HepG2 (cell line): ENCODE data around the gene TMEM63C. TPM values are rescaled to one million over a fixed set of nuclear protein-coding genes. Genes with fewer than 3 reads are reported as not detected.

Experiments
- JUNB ChIP-seq: sonication (generic); formaldehyde crosslinking; IDR thresholded peaks from 2 replicates; pipeline ENCODE4 v1.8.0; 2022; ENCODE audit warnings: missing genetic modification reagents, mild to moderate bottlenecking, borderline replicate concordance
- RFXAP ChIP-seq: sonication (generic); formaldehyde crosslinking; IDR thresholded peaks from 2 replicates; pipeline ENCODE4 v1.4.0; 2020; ENCODE audit warnings: missing genetic modification reagents, borderline replicate concordance
- SP1 ChIP-seq, 2 experiments: fragments of 450-650 bp in 1 of 2; sonication (generic) in 1 of 2; formaldehyde crosslinking in 1 of 2; IDR thresholded peaks; 2 replicates each; pipeline versions ENCODE4 v1.4.0 to v1.6.1; 2016 to 2020; ENCODE audit warnings: missing genetic modification reagents in 1 of 2
- SP4 ChIP-seq: sonication (generic); formaldehyde crosslinking; IDR thresholded peaks from 2 replicates; pipeline ENCODE4 v1.8.1; 2023; ENCODE audit warnings: mild to moderate bottlenecking, missing genetic modification reagents
- THAP9 ChIP-seq: sonication (generic); formaldehyde crosslinking; IDR thresholded peaks from 2 replicates; pipeline ENCODE4; 2020; ENCODE audit warnings: missing genetic modification reagents, mild to moderate bottlenecking, borderline replicate concordance
- ZBTB40 ChIP-seq, 2 experiments: fragments of 450-650 bp in 1 of 2; sonication (generic) in 1 of 2; formaldehyde crosslinking in 1 of 2; IDR thresholded peaks; 2 replicates each; pipeline versions ENCODE4 v1.6.1 to v1.8.0; 2016 to 2022; ENCODE audit warnings: antibody characterized with exemption in 1 of 2, mild to moderate bottlenecking in 1 of 2, missing genetic modification reagents in 1 of 2
- ZNF138 ChIP-seq: sonication (generic); formaldehyde crosslinking; IDR thresholded peaks from 2 replicates; pipeline ENCODE4 v1.5.0; 2020; ENCODE audit warnings: mild to moderate bottlenecking, low read depth, missing genetic modification reagents
- ZNF232 ChIP-seq: sonication (generic); formaldehyde crosslinking; IDR thresholded peaks from 2 replicates; pipeline ENCODE4 v1.4.0; 2020; ENCODE audit warnings: missing genetic modification reagents, borderline replicate concordance
- ZNF430 ChIP-seq: sonication (generic); formaldehyde crosslinking; IDR thresholded peaks from 2 replicates; pipeline ENCODE4 v1.9.0; 2021; ENCODE audit warnings: mild to moderate bottlenecking, missing genetic modification reagents
- ZNF644 ChIP-seq: IDR thresholded peaks from 2 replicates; pipeline ENCODE4 v1.6.1; 2016; ENCODE audit warnings: low read depth
- ZNF672 ChIP-seq: sonication (generic); formaldehyde crosslinking; IDR thresholded peaks from 2 replicates; pipeline ENCODE4 v1.8.1; 2022; ENCODE audit warnings: missing genetic modification reagents
- polyA plus RNA-seq, 8 experiments: library from polyadenylated mRNA; depleted of rRNA in 3 of 8; stranded (reverse) in 7 of 8; unstranded in 1 of 8; fragments of >200 nt; fragmentation: Illumina TruSeq in 4 of 8; extraction: Trizol in 4 of 8; gene quantifications; 2 replicates each; pipeline versions ENCODE4 v1.2.1 to v1.2.3, GENCODE V29; 2011 to 2016; ENCODE audit warnings: low read depth in 4 of 8, missing spikeins in 1 of 8, mixed read lengths in 1 of 8; ENCODE audit not compliant: insufficient read depth in 1 of 8
- total RNA-seq, 5 experiments: library from RNA; depleted of rRNA; stranded (reverse); fragments of >200 nt; fragmentation: Illumina TruSeq; extraction: Trizol; gene quantifications; 2 replicates each; pipeline ENCODE4 v1.2.3, GENCODE V29; 2016; ENCODE audit warnings: low read depth in 1 of 5
- TF ChIP-seq, protein P1 (sequence below): sonication (generic); formaldehyde crosslinking; IDR thresholded peaks from 2 replicates; pipeline ENCODE4 v1.8.1; 2023; ENCODE audit warnings: mild to moderate bottlenecking, missing genetic modification reagents, borderline replicate concordance
- TF ChIP-seq, protein P2 (sequence below): sonication (generic); formaldehyde crosslinking; IDR thresholded peaks from 2 replicates; pipeline ENCODE4 v1.4.0; 2020; ENCODE audit warnings: missing genetic modification reagents

Gene TMEM63C
- total and polyA plus RNA-seq, 2 of the 13 experiments (the other 11 are each of a cell fraction or from before 2014, with no cell fraction given), result 0.17 to 0.27 TPM

- TF ChIP-seq, protein P1, sequence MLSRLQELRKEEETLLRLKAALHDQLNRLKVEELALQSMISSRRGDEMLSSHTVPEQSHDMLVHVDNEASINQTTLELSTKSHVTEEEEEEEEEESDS (CRISPR knock-in tag), result no peak
- TF ChIP-seq RFXAP (CRISPR knock-in tag) (peak; percentile 81; the same call in 1 of the 2 replicates), ZNF430 (CRISPR knock-in tag) (peak; percentile 93), SP1 (IDR thresholded peaks at IDR 0.05) (no peak), SP1 (CRISPR knock-in tag; IDR thresholded peaks at IDR 0.05) (0 out of 2 replicates have a peak, but pooled peaks have one; percentile 20), THAP9 (peak; percentile 28; the same call in 1 of the 2 replicates), ZNF138 (peak; percentile 78; the same call in 1 of the 2 replicates), ZNF672 (CRISPR knock-in tag) (no peak), ZNF232 (peak; percentile 98), SP4 (CRISPR knock-in tag) (0 out of 2 replicates have a peak, but pooled peaks have one; percentile 25), JUNB (CRISPR knock-in tag) (no peak), ZNF644 (CRISPR knock-in tag) (peak; percentile 66), ZBTB40 (IDR thresholded peaks at IDR 0.05) (no peak), ZBTB40 (CRISPR knock-in tag; IDR thresholded peaks at IDR 0.05) (0 out of 2 replicates have a peak, but pooled peaks have one; percentile 44)
- TF ChIP-seq, protein P2, sequence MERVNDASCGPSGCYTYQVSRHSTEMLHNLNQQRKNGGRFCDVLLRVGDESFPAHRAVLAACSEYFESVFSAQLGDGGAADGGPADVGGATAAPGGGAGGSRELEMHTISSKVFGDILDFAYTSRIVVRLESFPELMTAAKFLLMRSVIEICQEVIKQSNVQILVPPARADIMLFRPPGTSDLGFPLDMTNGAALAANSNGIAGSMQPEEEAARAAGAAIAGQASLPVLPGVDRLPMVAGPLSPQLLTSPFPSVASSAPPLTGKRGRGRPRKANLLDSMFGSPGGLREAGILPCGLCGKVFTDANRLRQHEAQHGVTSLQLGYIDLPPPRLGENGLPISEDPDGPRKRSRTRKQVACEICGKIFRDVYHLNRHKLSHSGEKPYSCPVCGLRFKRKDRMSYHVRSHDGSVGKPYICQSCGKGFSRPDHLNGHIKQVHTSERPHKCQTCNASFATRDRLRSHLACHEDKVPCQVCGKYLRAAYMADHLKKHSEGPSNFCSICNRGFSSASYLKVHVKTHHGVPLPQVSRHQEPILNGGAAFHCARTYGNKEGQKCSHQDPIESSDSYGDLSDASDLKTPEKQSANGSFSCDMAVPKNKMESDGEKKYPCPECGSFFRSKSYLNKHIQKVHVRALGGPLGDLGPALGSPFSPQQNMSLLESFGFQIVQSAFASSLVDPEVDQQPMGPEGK (CRISPR knock-in tag), result 0 out of 2 replicates have a peak, but pooled peaks have one; percentile 32
Observed at GRCh38 chr14:77208291-77208978, 26.8 kb downstream of the TMEM63C start (continued).
